ENCODE results near the gene PDE6A. TPM values are rescaled to one million over a fixed set of nuclear protein-coding genes. Genes with fewer than 3 reads are reported as not detected.

Gene PDE6A
- total and polyA plus RNA-seq, 2 of the 8 experiments (the other 6 are each of a cell fraction or from before 2014, with no cell fraction given): not detected

DNA sequence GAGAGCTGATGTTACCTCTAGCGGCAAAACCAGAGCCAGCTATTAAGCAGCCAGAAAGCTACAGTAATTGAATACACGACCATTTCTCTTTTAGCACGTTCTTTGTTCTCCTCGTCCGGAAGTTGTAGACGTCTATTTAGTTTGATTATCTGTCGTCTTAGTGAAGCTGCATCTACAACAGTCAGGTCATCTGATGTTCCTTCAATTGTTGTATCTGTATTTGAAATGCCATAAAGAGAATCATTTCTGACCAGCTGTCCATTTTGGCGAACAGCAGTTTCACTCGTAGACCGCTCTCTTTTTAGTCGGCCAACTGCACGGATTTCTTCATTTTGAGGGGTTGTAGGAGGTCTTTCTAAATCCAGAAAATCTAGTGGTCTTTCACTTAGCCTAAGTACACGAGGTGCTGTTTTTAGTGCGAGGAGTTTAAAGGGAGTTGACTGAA lies 12.6 kb downstream of the PDE6A start (continued):
- TF ChIP-seq, protein P1, sequence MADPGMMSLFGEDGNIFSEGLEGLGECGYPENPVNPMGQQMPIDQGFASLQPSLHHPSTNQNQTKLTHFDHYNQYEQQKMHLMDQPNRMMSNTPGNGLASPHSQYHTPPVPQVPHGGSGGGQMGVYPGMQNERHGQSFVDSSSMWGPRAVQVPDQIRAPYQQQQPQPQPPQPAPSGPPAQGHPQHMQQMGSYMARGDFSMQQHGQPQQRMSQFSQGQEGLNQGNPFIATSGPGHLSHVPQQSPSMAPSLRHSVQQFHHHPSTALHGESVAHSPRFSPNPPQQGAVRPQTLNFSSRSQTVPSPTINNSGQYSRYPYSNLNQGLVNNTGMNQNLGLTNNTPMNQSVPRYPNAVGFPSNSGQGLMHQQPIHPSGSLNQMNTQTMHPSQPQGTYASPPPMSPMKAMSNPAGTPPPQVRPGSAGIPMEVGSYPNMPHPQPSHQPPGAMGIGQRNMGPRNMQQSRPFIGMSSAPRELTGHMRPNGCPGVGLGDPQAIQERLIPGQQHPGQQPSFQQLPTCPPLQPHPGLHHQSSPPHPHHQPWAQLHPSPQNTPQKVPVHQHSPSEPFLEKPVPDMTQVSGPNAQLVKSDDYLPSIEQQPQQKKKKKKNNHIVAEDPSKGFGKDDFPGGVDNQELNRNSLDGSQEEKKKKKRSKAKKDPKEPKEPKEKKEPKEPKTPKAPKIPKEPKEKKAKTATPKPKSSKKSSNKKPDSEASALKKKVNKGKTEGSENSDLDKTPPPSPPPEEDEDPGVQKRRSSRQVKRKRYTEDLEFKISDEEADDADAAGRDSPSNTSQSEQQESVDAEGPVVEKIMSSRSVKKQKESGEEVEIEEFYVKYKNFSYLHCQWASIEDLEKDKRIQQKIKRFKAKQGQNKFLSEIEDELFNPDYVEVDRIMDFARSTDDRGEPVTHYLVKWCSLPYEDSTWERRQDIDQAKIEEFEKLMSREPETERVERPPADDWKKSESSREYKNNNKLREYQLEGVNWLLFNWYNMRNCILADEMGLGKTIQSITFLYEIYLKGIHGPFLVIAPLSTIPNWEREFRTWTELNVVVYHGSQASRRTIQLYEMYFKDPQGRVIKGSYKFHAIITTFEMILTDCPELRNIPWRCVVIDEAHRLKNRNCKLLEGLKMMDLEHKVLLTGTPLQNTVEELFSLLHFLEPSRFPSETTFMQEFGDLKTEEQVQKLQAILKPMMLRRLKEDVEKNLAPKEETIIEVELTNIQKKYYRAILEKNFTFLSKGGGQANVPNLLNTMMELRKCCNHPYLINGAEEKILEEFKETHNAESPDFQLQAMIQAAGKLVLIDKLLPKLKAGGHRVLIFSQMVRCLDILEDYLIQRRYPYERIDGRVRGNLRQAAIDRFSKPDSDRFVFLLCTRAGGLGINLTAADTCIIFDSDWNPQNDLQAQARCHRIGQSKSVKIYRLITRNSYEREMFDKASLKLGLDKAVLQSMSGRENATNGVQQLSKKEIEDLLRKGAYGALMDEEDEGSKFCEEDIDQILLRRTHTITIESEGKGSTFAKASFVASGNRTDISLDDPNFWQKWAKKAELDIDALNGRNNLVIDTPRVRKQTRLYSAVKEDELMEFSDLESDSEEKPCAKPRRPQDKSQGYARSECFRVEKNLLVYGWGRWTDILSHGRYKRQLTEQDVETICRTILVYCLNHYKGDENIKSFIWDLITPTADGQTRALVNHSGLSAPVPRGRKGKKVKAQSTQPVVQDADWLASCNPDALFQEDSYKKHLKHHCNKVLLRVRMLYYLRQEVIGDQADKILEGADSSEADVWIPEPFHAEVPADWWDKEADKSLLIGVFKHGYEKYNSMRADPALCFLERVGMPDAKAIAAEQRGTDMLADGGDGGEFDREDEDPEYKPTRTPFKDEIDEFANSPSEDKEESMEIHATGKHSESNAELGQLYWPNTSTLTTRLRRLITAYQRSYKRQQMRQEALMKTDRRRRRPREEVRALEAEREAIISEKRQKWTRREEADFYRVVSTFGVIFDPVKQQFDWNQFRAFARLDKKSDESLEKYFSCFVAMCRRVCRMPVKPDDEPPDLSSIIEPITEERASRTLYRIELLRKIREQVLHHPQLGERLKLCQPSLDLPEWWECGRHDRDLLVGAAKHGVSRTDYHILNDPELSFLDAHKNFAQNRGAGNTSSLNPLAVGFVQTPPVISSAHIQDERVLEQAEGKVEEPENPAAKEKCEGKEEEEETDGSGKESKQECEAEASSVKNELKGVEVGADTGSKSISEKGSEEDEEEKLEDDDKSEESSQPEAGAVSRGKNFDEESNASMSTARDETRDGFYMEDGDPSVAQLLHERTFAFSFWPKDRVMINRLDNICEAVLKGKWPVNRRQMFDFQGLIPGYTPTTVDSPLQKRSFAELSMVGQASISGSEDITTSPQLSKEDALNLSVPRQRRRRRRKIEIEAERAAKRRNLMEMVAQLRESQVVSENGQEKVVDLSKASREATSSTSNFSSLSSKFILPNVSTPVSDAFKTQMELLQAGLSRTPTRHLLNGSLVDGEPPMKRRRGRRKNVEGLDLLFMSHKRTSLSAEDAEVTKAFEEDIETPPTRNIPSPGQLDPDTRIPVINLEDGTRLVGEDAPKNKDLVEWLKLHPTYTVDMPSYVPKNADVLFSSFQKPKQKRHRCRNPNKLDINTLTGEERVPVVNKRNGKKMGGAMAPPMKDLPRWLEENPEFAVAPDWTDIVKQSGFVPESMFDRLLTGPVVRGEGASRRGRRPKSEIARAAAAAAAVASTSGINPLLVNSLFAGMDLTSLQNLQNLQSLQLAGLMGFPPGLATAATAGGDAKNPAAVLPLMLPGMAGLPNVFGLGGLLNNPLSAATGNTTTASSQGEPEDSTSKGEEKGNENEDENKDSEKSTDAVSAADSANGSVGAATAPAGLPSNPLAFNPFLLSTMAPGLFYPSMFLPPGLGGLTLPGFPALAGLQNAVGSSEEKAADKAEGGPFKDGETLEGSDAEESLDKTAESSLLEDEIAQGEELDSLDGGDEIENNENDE (IDR thresholded peaks at IDR 0.05; ENCODE audit: insufficient replicate concordance, low read length): no peak
- TF ChIP-seq BACH1 (IDR thresholded peaks at IDR 0.05; ENCODE audit: low read length) (no peak), PHF8 (conservative IDR thresholded peaks at IDR 0.05; ENCODE audit: low read depth, low read length) (no peak), SP1 (IDR thresholded peaks at IDR 0.05; ENCODE audit: low read depth, low read length) (no peak)
- TF ChIP-seq, protein P2, sequence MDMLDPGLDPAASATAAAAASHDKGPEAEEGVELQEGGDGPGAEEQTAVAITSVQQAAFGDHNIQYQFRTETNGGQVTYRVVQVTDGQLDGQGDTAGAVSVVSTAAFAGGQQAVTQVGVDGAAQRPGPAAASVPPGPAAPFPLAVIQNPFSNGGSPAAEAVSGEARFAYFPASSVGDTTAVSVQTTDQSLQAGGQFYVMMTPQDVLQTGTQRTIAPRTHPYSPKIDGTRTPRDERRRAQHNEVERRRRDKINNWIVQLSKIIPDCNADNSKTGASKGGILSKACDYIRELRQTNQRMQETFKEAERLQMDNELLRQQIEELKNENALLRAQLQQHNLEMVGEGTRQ (IDR thresholded peaks at IDR 0.05; ENCODE audit: low read length): no peak
